Fibroblast of the aortic adventitia (primary cell): ENCODE results near the gene SLC9A2. TPM values are rescaled to one million over a fixed set of nuclear protein-coding genes. Genes with fewer than 3 reads are reported as not detected.

Source experiments
- DNase-seq: peaks from one replicate; pipeline ENCODE4 v3.0.0-alpha.2; 2010; ENCODE audit warnings: low read depth
- H3K4me3 ChIP-seq: 2 replicates; pipeline ENCODE4 v1.5.1; 2011; ENCODE audit warnings: low read depth, mild to moderate bottlenecking, control low read depth, low read length, moderate library complexity
- total RNA-seq: library from RNA; depleted of rRNA; stranded (reverse); fragments of >200 nt; gene quantifications from 2 replicates; pipeline ENCODE4 v1.2.3, GENCODE V29; 2012; ENCODE audit warnings: low replicate concordance
- TF ChIP-seq, protein P1 (sequence below): IDR thresholded peaks from 2 replicates; pipeline ENCODE4 v1.5.1; 2011; ENCODE audit warnings: mild to moderate bottlenecking, low read length, control low read depth, inconsistent platforms; ENCODE audit not compliant: insufficient read depth

The SLC9A2 gene
- total RNA-seq, 1 donor, result under 0.01 TPM

DNA sequence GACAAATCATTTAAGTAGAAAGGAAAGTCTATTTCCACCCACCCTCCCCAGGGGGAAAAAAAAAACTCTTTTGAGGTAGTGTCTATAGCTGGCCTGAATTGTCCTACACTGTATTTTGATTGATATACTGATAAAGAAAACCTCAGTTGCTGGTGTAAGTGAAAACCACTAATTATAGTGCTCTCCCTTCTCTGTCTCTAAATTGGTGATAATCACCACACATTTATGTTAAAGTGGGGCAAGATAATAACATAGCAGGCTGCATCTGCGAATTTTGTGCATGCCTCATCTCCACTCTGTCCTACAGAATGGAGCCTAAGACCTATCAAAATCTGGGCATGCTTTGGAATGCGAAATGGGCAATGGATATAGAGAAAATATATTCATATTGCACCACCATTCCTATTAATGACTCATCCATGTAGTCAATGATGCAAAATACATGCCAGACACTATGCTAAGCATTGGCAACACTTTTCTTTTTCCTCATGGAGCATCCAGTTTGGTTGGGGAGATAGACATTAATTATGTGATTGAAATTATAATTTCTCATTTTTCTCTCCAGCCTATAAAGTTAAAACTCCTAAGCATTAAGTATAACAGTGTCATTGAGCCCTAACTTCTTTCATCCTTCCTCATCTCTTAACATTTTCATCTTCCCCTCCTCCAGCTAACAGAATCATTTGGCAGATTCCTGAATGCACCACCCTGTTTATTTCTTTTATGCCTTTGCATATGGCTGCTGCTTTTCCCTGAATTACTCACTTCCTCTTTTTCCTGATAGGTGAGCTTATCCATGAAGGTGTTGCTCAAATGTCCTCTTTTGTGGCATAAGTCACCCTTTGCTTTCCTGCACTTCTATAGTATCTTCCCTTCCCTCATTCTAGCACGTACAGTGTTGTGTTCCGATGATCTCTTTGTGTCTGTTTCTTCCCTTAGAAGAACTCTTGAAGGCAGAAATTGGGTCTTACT lies 58.2 kb downstream of the SLC9A2 start:
- DNase-seq, result peak; percentile 21
- TF ChIP-seq, protein P1, sequence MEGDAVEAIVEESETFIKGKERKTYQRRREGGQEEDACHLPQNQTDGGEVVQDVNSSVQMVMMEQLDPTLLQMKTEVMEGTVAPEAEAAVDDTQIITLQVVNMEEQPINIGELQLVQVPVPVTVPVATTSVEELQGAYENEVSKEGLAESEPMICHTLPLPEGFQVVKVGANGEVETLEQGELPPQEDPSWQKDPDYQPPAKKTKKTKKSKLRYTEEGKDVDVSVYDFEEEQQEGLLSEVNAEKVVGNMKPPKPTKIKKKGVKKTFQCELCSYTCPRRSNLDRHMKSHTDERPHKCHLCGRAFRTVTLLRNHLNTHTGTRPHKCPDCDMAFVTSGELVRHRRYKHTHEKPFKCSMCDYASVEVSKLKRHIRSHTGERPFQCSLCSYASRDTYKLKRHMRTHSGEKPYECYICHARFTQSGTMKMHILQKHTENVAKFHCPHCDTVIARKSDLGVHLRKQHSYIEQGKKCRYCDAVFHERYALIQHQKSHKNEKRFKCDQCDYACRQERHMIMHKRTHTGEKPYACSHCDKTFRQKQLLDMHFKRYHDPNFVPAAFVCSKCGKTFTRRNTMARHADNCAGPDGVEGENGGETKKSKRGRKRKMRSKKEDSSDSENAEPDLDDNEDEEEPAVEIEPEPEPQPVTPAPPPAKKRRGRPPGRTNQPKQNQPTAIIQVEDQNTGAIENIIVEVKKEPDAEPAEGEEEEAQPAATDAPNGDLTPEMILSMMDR, result no peak
- no peak overlapping the region for H3K4me3 ChIP-seq

DNA sequence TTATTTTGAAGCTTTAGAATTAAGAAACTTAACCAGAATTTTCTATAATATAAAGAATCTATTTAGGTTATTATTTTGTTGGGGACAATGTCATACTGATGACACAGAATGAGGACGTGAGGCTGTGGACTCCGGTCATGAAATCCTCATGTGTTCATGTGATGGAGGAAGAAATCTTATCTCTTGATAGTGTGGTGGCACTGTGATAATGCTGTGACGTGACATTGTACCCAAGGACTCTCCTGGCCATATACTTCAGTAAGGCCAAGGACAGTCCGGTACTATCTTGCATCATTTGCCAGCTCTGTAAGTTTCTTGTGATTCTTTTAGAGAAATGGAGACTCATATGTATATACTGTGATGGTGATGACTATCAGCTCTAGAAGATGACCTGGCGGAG lies 59.1 kb downstream of the SLC9A2 start:
- DNase-seq, result no peak
- no peak overlapping the region for H3K4me3 ChIP-seq
- TF ChIP-seq, protein P1, result no peak

DNA sequence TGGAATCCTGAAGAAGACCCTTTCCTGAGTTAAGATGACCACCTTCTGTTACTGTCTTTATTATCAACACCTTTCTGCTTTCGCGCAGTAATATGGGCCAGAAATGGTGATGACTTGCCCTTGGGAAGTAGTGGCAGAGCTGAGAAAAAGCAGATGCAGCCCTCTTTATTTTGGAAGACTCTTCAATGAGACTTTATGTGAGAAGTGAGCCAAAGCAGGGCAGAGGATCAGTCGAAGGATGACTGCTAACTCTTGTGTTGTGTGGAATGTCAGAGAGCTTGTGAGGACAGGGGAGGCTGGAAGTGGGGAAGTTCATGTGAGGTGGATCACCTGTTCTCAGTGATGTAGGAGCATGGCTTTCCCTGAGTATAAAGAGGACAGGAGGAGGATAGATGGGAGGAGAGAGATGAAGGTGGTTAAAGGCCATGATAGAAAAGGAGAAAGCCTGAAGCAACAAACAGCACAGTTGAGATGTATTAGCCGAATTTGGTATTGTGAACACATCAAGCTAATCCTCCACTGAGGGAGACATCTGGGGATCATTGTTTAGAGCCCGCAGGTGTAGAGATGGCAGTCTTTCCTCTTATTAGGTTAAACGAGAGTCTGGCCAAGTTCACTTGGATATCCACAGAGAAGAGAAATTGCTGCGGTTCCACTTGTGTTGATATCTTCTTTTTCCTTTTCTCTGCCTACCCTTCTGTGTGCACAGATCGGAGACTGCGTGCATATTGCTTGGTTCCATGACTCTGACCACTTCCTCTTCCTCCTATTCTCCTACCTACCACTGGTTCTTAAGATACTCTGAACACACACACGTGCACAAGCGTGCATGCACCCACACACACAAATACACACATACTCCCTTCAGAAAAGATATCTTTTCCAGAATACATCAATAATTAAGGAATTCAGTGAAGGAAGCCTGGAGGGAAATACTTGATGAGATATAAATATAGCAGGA lies 67.4 kb downstream of the SLC9A2 start:
- H3K4me3 ChIP-seq, result no peak overlapping the region
- TF ChIP-seq, protein P1, result no peak
- no peak for DNase-seq

DNA sequence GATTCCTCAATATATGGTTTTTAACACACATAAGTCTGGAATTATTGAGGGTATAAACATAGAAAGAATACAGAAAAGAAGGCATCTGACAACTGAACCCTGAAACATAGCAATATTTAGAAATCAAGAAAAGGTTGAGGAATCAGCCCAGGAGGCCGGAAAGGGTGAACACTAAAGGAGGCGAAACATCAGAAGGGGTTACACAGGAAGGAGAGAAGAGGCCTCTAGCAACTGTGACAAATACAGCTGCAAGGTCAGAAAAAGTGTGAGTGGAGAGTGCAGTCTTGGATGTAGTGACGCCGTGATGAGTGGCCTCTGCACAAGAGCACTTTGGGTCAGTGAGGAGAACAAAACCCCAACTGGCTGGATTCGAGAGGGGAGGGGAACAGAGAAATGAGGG lies 70.7 kb downstream of the SLC9A2 start:
- H3K4me3 ChIP-seq, result no peak overlapping the region
- no peak for DNase-seq
- TF ChIP-seq, protein P1, result no peak

DNA sequence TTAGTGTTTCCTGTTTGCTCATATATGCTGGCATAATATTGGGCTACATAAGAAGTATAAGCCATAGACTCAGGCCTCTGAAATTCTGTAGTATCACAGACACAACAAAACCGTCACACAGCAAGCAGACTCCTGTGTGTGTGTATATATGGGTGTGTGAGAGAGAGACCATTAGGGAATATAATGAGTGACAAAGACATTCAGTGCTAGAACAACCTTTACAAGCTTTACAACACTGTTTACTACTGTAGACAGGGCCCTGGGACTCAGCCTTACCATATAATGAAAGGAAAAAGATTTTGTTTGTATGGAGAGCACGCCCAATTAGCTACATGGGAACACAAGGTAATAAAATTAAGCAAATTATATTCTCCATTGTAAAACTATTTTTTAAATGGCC lies 77.1 kb downstream of the SLC9A2 start:
- TF ChIP-seq, protein P1, result no peak
- no peak overlapping the region for H3K4me3 ChIP-seq
- DNase-seq, result no peak

DNA sequence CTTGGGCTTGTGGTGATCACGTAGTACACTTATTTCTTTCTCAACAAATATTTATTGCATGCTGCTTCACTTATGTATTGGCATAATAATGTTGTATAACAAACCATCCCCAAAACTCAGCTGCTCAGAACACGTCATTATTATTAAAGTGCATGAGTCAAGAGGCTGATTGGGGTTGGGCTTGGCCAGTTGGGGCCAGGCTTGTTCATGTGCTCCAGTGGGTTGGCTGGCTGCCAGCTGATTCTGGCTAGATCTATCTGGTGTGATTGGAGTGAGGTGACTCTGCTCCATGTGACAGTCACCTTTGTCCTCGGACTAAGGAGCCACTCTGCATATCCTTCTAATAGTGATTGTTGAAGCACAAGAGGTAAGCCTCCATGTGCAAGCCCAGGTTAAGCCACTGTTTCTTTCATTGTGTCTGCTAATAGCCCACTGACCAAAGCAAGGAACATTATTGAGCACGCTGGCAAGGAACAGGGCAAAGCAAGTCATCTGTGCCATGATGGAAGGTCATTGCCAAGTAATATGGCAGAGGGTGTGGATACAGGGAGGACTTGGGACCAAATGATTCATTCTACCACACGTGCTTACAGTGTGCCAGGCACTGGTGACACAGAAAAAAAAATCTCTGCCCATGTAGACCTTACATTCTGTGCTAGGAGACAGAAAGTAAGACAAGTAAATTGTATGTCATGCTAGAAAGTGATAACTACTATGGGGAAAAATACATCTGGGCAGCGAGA lies 79.2 kb downstream of the SLC9A2 start:
- DNase-seq, result peak; percentile 1
- TF ChIP-seq, protein P1, result no peak
- no peak overlapping the region for H3K4me3 ChIP-seq
